HG02588 (cell line): ENCODE results near the gene MYO5B.
A peak's percentile ranks its signal among the peaks of the same experiment; 100 is the strongest.

Experiments used
- ATAC-seq: cut with Tn5 transposase; IDR thresholded peaks from one replicate; pipeline ENCODE4 v1.9.1; 2021; ENCODE audit warnings: mild to moderate bottlenecking, moderate library complexity; ENCODE audit not compliant: unreplicated experiment

MYO5B gene

DNA sequence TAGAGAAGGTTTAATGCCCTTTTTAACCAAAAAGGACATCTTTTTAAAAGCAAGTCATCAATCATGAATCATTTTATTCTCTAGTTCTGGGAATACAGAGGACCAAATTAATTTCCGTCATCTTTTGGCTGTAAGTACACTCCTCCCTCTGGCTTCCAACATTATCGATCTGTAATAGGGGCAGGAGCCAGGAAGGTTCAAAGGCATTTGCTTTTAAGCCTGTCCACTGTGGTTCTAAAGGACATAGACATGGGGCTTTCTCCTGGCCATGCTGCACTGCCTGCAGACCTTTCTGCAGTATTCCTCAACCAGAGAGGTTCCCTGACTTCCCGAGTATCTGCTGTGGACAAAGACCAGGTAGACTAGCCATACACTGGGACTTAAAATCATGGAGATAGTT, 170.5 kb downstream of the MYO5B start:
- no peak for ATAC-seq

- ATAC-seq = no peak
Measured at GRCh38 chr18:50022985-50023384, 172.0 kb downstream of the MYO5B start.

DNA sequence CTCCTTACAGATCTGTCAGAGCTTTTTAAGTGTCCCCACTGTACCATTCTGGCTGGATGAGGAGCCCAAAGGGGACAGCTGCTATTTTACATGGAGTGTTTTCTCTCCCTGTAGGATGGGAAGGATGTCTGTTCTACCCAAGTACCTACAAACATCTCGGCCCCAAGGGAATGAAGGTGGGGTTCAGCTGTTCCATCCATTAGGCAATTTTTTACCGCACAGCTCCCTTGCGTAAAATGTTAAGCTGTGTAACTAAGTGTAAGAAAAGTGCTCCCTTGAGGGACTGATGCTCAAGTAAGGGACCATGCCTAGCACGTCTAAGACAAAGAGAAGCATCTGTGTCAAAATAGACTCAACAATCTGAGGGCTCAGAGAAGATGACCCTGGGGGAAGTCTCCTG, 180.3 kb downstream of the MYO5B start:
- ATAC-seq = no peak

DNA sequence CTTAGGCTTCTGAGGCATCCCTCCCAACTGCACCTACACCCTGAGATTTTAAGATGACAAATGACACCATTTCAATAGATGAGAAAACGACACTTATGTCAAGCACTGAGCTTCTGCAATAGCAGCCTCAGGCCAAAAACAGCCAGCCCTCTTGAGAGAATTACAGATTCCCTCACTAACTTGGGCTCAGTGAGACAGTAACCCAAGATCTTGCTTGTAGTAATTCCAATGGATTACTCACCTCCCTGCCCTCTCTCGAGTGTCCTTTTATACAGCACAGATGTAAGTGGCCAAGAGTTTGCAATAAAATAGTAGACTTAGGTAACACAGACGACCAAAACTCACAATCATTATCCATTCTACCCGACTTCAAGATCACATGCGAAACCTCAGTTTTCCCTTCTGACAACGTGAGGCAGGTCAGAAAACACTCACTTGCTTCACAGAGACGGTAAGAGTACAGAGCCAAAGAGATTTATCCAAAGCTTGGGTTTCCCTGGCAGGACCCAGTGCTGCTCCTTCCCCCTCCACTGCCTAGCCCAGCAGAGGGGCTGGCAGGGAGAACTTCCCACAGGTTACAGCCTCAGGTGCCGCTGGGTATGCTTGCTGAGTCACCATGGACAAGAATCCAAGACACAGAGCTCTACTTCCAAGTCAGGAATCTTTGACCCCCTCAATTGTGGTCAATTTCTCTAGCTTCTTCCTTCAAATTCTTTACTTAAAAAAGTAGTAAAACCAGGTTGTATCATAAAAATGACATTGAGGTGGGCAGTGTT, 181.4 kb downstream of the MYO5B start:
- no peak for ATAC-seq

DNA sequence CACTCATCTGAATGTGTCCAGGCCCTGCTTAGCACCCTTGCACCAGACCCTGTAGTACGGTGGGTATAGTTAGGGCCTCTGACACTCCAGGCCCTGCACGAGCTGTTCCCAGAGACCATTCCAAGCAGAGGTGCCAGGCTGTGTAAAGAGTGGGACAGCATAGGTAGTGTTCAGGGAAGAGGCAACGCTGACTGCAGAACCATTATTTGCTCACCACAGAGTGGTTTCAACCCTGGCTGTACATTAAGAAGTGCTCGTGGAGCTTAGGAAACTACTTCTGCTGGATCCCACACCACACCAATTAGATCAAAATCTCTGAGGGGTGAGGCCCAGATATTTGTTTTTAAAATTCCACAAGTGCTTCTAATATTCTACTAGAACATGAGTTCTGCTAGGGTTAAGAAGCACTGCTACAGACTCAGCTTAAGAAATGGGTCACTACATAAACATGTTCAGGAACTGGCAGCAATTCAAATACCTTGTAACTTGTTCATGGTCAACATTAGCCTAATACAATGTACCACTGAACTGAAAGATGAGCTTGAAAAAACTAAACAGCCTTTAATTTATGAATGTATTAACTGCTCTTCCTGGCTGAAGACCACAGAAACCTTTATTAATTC, 183.0 kb downstream of the MYO5B start:
- ATAC-seq = no peak

- peak; percentile 91 for ATAC-seq
Measured at GRCh38 chr18:50009773-50010335, 185.1 kb downstream of the MYO5B start.

DNA sequence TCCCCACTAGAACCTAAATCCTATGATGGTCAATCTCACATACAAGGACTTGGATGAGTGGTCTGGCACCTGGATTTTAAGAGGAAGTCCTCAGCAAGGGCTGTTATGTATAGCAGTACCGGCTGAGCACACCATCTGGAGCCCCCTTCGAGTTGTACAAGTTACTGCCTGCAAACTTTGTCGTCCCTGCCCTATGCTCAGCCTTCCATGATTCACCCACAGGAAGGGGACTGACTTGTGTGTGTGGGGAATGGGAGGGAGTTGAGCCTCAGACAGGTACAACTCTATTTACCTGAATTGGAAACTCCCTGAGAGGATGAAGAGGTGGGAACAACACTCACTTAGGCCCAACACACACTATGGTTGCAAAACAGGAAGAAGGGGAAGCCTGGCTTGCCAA, 186.6 kb downstream of the MYO5B start:
- ATAC-seq = no peak

DNA sequence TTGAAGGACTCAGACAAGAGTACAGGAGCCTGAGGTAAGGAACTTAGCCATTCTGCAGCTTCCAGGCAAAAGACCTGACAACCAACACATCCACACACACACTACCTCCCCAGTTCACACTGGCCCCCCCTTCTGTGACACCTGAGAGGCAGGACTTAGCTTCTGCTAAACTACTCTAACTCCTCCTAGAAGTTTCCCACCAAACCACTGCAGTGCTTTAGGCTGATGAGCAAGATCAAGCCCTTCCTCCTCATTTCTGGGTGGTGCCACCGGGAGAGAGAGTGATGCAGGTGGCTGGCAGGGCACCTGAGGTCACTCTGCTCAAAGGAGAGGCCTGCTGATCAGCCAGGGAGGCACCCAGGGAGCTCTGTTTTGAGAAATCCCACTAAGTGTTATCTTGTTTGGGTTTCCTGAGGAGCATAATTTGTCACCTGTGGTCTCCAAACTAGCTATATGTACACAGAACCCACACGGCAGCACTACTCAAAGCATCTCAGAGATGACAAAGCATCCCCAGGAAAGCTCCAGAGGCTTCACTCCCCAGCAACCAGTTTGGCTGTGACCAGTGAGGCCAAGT, 188.4 kb downstream of the MYO5B start:
- ATAC-seq = no peak

GRCh38 chr18:50004013-50004412, 190.9 kb downstream of the MYO5B start:
- ATAC-seq = no peak

DNA sequence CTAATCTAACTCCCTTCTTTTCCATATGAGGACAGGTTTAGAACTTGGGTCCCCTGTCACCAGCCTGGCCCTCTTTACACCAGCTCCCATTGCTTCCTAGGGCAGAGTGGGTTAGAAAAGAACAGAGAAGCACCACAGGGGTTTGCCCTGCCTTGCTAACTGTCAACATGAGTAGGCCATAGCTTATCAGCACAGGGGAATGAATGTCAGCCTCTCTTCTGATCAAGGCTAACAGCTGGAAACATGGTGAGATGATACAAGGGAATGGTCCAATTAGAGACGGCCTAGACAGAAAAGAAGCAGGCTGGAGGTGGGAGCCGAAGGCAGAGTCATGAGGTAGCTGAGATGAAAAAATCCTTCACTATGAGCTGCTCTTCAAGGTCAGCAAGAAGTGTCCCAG, 192.2 kb downstream of the MYO5B start:
- ATAC-seq = no peak

- no peak for ATAC-seq
Measured at GRCh38 chr18:50000227-50000626, 194.7 kb downstream of the MYO5B start.

GRCh38 chr18:49999128-49999527, 195.8 kb downstream of the MYO5B start:
- no peak for ATAC-seq

- no peak for ATAC-seq
Measured at GRCh38 chr18:49997558-49997957, 197.4 kb downstream of the MYO5B start.

- ATAC-seq = no peak
Measured at GRCh38 chr18:49994410-49994809, 200.5 kb downstream of the MYO5B start.

- ATAC-seq = no peak
Measured at GRCh38 chr18:49993299-49993698, 201.6 kb downstream of the MYO5B start.

DNA sequence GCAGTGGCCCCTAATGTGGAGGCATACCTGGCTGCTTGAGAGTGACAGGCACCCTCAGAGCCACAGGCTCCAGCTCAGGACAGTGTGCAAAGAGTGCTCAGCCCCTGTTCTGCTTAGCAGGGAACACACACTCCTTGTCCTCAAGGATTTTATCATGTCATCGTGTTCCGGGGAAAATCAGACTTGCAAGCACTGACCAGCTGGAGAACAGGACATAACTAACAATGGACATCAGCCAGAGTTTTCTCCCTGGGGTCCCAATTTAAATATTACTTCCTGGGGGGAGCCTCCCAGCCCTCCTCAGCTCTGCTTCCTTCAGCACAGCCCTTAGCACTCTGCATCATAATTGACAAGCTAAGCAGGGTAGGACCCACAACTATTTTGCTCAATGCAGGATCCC, 206.2 kb downstream of the MYO5B start:
- ATAC-seq = no peak

DNA sequence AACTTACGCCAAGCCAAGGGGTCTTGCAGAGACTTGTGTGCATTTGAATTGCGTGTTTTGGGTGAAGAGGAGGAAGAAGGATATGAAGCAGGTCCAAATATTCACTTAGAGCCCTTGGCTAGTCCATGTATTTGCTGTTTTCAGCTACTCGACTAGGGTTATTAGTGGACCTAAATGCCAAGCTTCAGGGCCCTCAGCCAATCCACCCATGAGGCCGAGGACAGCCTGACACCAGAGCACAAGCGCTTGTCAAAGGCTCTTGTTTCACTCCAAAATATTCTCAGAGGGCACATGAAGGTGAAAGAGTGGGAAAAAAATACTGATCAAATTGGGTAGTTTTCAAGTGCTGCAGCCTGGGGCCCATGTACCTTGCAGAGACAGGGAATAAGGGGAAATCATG, 206.8 kb downstream of the MYO5B start:
- no peak for ATAC-seq

DNA sequence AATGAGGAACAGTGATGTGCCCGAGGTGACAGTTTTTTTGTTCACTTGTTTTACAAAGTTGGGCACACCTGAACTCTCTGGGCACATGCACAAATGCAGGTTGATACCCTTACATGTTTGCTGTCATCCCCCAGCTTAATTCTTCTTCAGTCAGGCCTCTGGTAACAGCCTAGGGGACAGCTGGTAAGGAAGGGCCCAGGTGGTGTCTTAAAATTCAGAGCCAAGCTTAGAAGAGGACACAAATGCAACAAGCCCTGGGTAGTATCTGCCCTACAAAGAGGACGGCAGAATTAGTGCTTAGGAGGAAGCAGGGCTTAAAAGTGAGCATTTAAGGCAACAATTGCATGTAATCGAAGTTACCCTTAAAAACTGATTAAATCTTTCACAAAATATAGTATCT, 209.7 kb downstream of the MYO5B start:
- ATAC-seq = no peak

DNA sequence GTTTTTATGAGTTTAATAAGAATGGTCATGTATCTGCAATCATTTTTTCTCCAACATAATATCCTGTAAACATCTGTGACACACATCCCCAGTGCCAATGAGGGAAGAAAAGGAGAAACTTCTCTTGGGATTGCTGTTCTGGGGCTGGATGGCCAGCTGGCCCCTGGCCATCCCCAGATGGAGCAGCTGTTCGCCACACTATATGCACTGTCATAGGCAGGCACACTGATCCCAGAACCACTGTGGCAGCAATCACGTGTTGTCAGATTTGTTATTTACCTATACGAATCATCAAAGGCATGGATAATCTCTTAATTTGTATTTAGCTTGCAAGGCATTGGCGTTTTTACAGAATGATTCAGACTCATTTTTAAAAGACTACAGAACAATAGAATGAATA, 214.1 kb downstream of the MYO5B start:
- no peak for ATAC-seq

DNA sequence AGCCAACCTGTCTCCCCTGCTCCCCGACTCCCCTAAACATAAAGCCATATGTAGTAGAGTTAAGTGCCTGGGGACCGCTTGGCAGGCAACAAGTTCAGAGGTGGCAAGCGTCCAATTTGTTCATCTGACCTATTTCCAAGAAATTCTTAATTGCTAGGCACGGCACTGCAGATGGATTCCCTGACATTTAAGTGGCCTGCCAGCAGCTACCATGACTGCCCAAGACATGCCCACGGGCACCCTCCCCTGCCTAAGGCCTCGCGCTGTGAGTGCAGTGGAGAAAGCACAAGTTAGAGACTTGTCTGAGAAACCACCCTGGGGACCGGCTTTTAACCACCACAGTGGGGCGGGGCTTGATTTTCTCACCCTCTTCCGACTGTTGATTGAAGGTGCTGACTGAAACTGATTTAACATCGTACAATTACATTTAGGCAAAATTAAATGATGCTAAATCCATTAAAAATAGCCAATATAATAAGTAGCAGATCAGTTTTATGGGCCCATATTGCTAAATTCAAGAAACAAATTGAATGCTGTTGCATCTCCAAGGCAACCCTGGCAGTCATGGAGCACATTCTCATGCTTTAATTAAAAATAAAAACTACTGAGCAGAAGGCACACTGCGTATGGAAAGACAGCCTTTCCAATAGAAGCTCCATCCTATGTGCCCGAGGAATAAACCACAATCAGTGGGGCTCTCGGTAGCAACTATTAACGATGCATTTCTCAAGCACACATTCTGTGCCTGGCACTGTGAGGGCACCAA, 218.0 kb downstream of the MYO5B start:
- no peak for ATAC-seq

- no peak for ATAC-seq
Measured at GRCh38 chr18:49976001-49976400, 218.9 kb downstream of the MYO5B start.
